CD4-positive, alpha-beta T cell treated with Interleukin-6 for 4 hours (primary cell): ENCODE results near the gene CAP1.
A peak's percentile ranks its signal among the peaks of the same experiment; 100 is the strongest.
"Not testable (repeated sequence)": the region's sequence is repeated elsewhere in the genome, so short reads cannot be mapped to it uniquely, and the experiment has no call there.

Experiments
- DNase-seq: peaks from one replicate; pipeline ENCODE4 v3.0.0-alpha.2; 2020; ENCODE audit warnings: mixed read lengths

Gene CAP1

DNA sequence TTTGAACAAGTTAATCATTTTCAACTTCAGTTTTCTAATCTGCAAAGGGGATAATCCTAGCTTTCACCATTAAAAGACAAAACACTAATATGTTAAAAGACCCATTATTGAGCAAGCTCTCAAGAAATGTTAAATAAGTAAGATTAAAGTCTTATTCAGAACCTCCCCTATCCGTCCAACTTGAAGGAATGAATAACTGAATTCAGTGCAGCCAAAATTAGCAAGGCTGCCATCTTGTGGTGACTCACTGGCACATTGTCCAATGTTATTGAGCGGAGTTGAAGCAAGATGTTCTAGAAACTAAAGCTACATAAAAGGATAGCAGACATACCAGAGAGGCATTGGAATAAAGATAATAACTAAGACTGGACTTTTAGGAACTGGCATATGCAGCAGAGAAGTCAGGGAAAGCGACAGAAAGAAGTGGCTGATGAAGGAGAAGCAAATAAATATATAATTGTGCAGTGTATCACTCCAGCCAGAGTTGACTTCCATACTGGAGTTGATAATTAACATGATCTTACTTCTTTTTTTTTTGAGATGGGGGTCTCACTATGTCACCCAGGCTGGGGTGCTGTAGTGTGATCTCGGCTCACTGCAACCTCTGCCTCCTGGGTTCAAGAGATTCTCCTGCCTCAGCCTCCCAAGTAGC, 8.2 kb upstream of the CAP1 start:
- peak; percentile 65 for DNase-seq

DNA sequence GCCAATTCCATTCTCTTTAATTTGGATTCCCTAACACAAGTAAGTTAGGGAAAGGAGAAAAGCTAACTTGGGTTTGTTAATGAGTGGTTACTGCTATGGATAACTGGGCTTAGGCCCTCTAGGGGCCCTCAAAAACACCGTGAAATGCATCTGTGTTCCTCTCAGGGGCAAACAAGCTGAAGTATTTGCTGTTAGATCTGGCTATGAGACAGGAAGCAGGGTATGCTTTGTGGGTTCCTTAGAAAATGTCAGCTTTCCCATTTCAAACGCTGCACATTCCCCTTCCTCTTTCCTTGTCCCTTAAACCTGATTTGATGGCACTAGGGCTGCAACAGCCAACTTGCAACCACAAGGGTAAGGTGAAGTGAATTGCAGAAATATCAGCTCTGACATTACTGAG, 5.7 kb upstream of the CAP1 start:
- peak; percentile 22 for DNase-seq

DNA sequence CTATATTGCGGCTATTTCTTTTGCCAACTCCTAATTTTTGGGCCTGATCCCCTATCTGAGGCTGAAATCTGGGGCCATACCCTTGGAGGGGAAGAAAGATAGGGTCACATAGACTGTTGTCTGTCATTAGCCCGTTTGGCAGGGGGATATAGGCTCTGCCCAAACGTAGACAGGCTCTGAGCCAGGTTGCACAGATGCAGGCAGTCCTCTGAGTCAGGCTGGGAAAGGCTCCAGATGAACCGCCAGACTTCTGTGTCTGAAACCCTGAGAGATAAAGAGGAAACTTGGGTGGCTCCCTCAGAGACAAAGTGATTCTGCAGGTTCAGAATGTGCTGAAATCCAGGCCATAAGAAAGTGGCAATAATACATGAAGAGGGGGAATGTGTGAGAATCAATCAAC, 4.0 kb upstream of the CAP1 start:
- DNase-seq: peak; percentile 28

DNA sequence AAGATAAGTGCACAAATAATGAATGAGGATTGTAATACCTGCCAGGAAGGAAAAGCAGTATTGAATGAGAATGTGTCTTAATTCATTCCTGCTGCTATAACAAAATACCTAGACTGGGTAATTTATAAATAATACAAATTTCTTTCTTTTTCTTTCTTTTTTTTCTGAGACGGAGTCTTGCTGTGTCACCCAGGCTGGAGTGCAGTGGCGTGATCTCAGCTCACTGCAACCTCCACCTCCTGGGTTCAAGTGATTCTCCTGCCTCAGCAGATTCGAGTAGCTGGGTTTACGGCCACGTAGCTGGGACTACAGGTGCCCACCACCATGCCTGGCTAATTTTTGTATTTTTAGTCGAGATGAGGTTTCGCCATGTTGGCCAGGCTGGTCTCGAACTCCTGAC, 3.3 kb upstream of the CAP1 start:
- DNase-seq: not testable (repeated sequence)

DNA sequence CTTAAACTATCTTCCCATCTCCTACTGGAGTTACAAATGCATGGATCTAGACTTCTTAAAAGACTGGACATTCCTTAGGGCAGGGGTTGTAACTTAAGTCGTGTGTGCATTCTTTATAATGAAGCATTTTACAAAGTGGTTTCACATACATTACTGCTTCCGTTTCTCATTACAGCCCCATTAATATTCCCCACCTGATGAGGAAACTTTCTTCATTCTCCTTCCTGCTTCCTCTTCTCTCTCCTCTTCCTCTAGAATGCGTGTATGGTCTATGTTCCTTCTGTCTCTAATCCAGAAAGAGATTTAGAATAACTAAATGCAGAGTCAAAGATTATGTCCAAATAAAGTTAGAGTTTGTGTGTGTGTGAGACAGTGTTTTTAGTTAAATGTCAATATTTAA, 1.8 kb upstream of the CAP1 start:
- DNase-seq: no peak

DNA sequence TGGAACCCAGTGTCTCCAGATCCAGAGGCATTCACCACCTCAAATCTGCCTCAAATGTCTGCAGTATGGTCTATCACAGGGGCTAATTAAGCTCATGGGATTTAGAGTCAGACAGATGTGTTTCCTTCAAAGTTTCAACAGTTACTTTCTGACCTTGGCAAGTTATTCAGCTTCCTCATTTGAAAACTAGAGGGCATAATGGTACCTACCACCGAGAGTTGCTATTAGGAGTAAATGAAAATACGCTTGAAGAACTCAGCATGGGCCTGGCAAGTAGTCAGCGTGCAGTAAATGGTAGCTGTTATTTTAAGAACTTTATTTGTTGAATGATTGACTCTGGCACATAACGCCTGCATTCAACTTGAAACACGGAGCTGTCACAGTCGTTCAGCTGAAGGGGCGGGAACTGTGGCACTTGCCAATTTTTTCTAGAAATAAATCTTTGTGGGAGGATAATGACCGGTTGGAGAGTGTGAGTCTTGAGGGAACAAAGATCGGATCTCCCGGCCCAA, 1.2 kb upstream of the CAP1 start:
- DNase-seq: no peak

DNA sequence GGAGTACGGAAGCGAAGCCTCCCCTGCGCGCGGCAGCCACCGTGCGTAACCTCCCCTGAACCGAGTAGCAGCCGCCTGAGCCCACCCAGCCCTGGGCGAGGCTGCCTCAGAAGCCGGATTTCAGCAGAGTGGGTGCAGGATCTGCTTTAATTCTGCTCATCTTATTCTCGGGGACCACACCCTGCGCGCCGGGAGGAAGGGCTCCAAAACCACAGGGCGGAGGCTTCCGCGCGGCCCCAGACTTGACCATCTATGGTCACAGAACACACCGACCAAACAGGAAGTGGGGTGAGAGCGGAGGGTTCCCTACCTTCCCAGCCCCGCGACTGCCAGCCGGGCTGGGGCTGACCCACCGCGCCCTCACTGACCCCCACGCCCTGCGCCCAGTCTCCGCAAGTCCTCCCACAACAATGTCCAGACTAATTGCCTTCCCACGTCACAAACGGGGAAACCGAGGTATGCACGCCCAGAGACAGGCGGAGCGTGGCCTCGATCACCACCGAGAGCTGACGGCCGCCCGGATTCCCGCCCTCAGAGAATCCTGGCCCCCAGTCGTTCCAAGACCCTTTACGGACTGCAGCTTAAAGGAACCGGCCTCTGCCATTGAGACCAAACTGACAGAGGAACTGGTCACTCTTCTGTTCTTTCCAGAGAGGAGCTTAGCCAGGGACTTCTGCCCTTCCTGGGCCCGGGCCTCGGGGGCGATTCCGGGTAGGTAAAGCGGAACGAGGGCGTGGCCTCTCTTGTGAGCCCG, 595 bp upstream of the CAP1 start:
- peak; percentile 73 for DNase-seq

DNA sequence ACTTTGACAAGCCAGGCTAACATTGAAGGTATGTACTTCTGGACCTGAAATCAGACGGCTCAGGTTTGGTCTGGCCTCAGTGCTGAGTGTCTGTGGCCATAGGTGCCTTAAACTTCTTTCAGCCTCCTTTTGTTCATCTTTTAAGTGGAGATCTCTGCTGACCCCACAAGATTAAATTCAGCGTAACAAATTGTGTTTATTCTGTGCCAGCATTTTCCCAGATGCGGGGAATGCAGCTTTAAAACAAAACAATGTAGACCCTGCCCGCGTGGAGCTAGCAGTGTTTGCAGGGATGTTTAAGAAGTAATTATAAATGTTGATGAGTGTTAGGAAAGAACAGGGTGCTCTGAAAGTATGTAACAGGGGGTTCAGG, 923 bp downstream of the CAP1 start:
- no peak for DNase-seq

DNA sequence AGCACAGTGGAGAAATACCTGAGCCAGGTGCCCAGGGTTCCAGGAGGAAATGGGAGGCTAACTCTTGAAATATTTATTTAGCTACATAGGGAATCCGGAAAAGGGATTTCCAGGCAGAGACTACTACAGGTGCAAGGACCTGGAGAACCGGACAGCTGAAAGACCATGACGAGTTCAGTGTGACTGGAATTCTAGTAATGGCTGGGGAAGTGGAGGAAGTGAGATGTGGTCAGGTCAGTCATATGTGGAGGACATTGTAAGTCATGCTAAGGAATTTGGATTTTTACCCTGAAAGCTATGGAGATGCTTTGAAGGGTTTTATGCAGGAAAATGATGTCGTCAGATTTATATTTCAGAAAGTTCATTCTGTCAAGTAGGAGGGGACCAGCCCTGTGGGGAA, 1.8 kb downstream of the CAP1 start:
- DNase-seq: no peak

DNA sequence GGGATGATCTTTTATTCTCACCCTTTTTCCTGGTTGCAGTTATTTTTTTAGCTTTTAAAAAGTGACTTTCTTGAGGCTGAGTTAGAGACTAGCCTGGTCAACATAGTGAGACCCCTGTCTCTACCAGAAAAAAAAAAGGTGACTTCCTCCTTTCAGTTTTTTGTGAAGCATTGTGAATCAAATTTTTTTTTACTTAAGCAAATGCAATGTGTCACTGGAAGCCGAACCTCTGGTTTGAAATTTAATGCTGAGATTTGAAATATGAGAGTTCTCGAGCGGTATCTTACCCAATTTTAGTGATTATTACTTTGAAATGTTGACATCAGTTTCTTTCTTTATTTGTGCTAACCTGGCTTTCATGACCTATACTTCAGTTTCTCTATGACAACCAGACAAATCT, 3.6 kb downstream of the CAP1 start:
- no peak for DNase-seq

DNA sequence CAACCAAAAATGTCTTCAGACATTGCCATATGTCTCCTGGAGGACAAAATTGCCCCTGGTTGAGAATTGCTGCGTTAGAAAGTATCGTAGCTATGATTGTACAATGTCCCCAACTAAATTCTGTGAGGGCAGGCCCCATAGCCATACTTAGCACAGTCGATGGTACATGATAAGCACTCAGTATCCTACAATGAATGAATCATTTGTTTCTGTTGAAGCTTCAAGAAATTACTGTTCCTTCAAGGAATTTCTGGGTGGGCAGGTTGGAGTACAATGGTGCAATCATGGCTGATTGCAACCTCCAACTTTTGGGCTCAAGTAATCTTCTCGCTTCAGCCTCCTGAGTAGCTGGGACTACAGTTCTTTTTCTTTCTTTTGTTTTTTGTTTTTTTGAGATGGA, 4.7 kb downstream of the CAP1 start:
- no peak for DNase-seq

DNA sequence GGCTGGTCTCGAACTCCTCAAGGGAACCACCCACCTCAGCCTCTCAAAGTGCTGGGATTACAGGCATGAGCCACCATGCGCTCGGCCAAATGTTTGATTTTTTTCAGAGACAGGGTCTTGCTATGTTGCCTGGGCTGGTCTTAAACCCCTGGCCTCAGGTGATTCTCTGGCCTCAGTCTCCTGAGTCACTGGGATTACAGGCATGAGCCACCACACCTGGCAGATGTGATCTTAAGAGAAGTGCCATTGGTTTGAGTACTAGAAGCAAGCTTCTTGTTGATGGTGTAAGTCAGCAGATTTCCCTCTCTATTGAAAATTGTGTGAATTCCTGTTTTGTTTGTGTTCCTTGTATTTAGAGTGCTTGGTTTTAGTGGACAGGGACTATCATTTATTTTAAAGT, 5.2 kb downstream of the CAP1 start:
- no peak for DNase-seq

DNA sequence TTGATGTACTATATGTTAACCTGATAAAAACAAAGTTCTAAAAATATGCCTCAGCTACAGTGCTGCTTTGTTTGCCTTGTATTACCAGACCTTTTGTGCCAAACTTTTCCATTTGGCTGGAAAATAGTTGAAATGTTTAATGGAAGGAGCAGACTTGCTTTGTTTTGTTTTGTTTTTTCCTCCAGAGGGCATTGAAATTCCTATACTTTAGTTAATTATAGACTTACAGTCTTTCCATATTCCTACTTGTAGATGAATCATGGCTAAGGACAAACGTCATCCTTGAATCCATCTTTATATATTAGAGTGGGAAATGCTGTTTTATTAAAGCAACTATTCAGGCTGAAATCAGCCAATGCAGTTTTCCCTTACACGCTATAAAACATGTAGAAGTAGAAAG, 6.7 kb downstream of the CAP1 start:
- no peak for DNase-seq

DNA sequence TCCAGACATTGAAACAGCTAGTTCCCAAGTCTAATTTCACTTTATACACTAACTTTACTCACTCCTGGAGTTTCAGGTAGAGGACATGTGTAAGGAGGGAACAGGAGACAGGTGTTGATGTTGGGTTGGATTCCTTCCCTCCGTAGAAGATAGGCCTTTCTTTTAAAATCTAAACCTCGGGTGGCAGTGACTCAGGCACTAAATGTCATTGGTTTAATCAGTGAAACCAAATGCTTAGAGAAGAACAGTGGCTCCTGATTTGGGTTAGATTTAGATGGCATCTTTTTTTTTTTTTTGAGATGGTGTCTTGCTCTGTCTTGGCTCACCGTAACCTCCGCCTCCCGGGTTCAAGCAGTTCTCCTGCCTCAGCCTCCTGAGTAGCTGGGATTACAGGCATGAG, 7.2 kb downstream of the CAP1 start:
- no peak for DNase-seq

DNA sequence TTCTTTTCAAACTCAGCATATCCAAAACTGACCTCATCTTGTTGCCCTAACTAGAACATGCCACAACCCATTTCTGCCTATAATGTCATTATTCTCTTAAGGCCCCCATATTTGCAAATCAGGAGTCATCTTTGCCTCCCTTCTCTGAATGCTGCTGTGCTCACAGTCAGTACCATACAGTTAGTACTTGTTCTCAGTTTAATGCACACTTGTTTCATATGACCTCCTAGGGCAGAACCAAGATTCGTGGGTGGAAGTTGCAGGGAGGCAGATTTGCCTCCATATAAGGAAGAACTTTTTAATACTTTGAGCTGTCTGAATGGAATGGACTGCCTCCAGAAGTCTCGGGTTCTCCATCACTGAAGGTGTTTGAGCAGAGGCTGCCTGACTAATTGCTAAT, 9.2 kb downstream of the CAP1 start:
- DNase-seq: no peak

DNA sequence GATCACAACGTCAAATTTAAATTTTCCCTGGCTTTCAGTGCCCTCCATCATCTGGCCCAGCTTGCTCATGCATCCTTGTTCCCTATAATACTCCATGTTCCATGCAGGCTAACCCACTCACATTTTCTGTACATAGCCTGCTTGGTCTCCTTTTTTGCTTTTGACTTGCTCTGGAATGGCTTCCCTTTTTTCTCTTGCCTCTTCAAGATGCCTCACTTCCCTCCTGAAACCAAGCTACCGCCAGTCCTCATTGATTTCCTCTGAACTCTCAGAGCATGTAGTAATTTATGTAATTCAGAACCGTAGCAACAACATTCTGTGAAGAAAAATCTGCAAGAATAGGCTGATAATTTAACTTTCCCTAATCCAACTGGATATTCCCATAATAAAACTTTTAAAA, 10.3 kb downstream of the CAP1 start:
- DNase-seq: no peak

DNA sequence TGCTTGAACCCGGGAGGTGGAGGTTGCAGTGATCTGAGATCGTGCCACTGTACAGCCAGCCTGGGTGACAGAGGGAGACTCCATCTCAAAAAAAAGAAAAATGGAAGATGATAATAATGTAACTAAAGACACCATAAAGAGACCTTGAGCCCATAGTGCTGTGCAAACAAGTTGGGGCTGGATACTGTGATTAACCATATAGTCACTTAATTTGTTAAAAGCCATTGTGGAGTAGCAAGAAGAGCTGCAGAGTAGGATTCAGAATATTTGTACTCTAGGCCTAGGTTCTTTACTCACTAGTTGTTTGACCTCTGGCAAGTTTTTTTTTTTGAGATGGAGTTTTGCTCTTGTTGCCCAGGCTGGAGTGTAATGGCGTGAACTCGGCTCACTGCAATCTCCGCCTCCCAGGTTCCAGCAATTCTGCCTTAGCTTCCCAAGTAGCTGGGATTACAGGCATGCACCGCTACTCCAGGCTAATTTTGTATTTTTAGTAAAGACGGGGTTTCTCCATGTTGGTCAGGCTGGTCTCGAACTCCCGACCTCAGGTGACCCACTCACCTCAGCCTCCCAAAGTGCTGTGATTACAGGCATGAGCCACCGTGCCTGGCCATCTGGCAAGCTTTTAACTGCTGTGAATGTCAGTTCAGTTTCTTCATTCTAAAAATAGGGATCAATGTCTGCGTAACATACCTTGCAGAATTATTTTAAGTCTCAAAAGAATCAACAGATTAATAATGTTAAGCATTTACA, 12.8 kb downstream of the CAP1 start:
- no peak for DNase-seq

DNA sequence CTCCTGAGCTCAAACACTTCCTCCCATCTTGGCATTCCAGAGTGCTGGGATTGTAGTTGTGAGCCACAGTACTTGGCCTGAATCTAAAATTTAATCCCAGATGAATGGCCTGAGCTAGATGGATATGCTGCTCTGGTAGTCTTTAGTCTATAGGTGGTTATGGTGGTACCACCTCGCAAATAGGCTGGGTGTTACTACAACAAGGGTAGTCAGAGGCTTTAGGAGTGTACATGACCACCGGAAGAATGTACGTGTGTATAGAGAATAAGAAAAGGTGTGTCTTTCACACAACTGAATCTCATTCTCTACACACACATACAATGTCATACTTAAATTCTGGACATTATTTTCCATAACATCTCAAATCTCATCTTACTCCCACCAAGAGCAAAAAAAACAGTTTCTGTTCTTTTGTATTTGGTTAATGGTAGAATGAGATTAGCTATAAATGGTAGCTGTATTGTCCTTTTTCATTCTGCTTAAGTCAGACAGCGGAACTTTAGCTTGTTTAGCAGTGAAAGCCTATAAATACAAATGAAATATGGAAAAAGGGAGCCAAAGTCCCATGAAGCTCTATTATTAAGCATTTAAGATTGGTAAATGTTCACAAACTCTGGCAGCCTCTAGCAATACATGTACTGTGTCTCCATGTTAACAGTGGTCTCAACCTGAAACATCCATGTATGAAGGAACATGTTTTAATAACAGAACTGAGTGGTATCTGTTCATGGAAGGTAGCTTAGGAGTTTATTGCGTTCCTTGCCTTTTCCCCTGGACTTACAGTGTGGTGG, 16.2 kb downstream of the CAP1 start:
- no peak for DNase-seq

DNA sequence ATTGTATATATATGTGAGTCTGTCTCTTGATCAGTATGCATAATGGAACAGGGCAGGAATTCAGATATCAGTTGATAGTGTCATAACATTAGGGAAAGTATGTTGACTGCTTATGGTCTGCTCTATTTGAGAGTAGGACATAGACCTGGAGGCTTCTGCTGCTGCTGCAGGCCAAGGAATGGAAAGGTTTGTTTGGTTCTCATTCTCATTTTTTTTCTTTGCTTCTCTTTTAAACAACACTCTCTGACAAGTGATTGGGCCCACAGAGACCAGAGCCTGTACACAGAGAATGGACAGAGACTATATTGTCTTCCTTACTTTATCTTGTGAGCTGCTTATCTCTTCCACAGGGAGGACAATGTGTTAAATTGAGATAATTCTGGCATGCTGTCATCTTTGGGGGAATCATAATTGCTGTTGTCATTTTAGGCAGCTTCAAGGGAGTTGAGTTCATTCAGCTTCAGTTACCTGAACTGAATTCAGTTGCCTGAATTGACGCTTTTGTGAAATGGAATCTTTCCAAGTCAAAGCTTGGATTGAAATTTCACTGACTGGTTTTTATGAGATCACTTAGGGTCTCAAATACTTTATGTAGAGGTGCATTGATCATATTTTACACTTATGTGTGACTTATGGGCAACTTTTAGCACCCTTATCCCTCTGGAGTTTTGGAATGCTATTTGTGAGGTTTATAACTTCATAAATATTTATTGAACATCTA, 16.9 kb downstream of the CAP1 start:
- no peak for DNase-seq

DNA sequence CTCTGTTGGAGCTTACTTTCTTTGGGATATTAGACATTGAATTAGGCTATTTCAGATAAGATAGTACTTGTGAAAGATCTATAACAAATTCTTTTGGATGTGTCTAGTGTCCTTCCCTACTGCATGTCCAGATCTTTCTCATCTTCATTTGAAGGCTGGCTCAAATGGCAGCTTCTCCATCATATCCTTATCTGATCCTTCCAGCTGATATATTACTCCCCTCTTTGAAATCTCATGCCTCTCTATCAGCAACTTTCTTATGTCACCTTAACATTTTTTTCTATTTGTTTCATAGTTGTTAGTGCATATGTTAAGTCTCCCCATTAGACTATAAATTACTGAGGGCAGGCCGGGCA, 17.5 kb downstream of the CAP1 start:
- DNase-seq: no peak

DNA sequence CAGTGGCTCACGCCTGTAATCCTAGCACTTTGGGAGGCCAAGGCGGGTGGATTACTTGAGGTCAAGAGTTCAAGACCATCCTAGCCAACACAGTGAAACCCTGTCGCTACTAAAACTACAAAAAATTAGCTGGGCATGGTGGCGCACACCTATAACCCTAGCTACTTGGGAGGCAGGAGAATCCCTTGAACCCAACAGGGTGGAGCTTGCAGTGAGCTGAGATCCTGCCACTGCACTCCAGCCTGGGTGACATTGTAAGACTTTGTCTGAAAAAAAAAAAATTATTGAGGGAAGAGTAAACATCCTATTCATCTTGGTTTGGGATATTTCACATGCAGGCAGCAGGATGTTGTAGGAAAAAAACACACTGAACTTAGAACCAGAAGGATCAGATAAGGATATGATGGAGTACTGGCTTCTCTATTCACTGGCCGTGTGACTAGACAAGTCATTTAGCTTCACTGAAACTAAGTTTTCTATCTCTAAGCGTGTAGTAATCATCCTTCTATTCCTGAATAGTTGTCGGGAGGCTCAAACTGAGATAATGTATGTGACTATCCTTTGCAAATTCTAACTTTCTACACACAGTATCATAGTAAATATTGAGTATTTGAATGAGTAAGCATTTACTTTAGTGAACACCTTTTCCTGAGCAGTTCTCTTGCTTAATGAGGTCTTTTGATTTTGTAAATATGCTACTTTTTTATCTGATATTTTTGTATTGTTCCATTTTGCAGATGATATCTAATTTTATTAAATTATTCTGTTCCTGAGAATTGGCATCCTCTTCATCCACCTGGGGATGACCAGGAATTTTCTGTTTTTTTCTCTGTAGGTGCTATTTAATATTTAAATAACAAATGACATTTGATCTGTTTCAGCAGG, 18.2 kb downstream of the CAP1 start:
- DNase-seq: no peak
